Heart right ventricle (tissue), 16 donors: ENCODE data around the gene C10orf62. TPM values are rescaled to one million over a fixed set of nuclear protein-coding genes. Genes with fewer than 3 reads are reported as not detected.
"Not testable (repeated sequence)": the region's sequence is repeated elsewhere in the genome, so short reads cannot be mapped to it uniquely, and the experiment has no call there.

Source experiments
- ATAC-seq, 8 donors: fragments of 200-7000 bp; cut with Tn5 transposase; one replicate each; pipeline ENCODE4 v1.9.1; 2020; ENCODE audit warnings: mild to moderate bottlenecking in 8 of 8, moderate library complexity in 8 of 8, moderate number of reproducible peaks in 1 of 8
- DNase-seq, 2 donors: peaks; one replicate each; pipeline ENCODE4 v3.0.0-alpha.2; 2020
- H3K27ac ChIP-seq, 10 donors: fragments of 200-600 bp; sonication (generic) in 2 of 10; one replicate each; pipeline versions ENCODE4 v1.5.0 to v1.8.0; 2020 to 2022; ENCODE audit warnings: mild to moderate bottlenecking in 3 of 10
- H3K27me3 ChIP-seq, 7 donors: fragments of 200-600 bp; one replicate each; pipeline ENCODE4 v1.8.0; 2021 to 2022; ENCODE audit warnings: mild to moderate bottlenecking in 2 of 7
- H3K36me3 ChIP-seq, 9 donors: fragments of 200-600 bp; sonication (generic) in 1 of 9; one replicate each; pipeline versions ENCODE4 v1.5.0 to v1.8.0; 2020 to 2022; ENCODE audit warnings: mild to moderate bottlenecking in 2 of 9
- H3K4me1 ChIP-seq, 9 donors: fragments of 200-600 bp; sonication (generic) in 1 of 9; one replicate each; pipeline versions ENCODE4 v1.5.0 to v1.8.0; 2020 to 2022; ENCODE audit warnings: mild to moderate bottlenecking in 4 of 9
- H3K4me3 ChIP-seq, 10 donors: fragments of 200-600 bp; sonication (generic) in 2 of 10; one replicate each; pipeline versions ENCODE4 v1.5.0 to v1.8.0; 2020 to 2022; ENCODE audit warnings: mild to moderate bottlenecking in 7 of 10, moderate library complexity in 2 of 10
- H3K9me3 ChIP-seq, 11 donors: fragments of 200-600 bp in 10 of 11; sonication (generic) in 2 of 11; one replicate each; pipeline versions ENCODE4 v1.5.0 to v1.8.0; 2013 to 2022; ENCODE audit warnings: mild to moderate bottlenecking in 2 of 11, control low read depth in 1 of 11, moderate library complexity in 1 of 11
- CTCF ChIP-seq, 9 donors: fragments of 200-600 bp; sonication (generic) in 2 of 9; IDR thresholded peaks; one replicate each; pipeline versions ENCODE4 v1.5.0 to v1.8.0; 2021 to 2022; ENCODE audit warnings: antibody characterized with exemption in 9 of 9, mild to moderate bottlenecking in 5 of 9, moderate library complexity in 1 of 9
- WGBS, 2 donors: extraction: QIAGEN DNeasy Blood & Tissue Kit; methylation state at CpG; one replicate each; pipeline ENCODE4 v1.1.7; 2013; ENCODE audit warnings: inconsistent platforms in 1 of 2; 5-methylcytosine and 5-hydroxymethylcytosine counted together
- intact Hi-C, 10 donors: fragments of 100-400 bp; cut with DNase I; formaldehyde crosslinking; loops; one replicate each; pipeline versions ENCODE4 v1.11.1 to v1.14.2; 2022
- polyA plus RNA-seq, 2 donors: library from polyadenylated mRNA; stranded (reverse); fragments of 200-250 nt; gene quantifications; one replicate each; pipeline ENCODE4 v1.2.3, GENCODE V29; 2013
- total RNA-seq, 10 donors: library from RNA; stranded (reverse); fragmentation: NEBNext Ultra II Directional in 3 of 10; extraction: Animal tissue kit (Norgen Biotek cat#: 25700) in 3 of 10; gene quantifications; one replicate each; pipeline versions ENCODE4 v1.2.1 to v1.2.4, GENCODE V29; 2021 to 2023
- donor health status: Arrhythmogenic right ventricular cardiomyopathy.
- donor health status: ischemic (EF 13 %, LVEDD 7.1; RV severe dilation, severe dysfunction).
- donor health status: healthy with polysubstance abuse.
- donor health status: DM: no; HTN: yes; CAD: no.
- donor health status: DM: no; HTN: no; CAD: no.
- donor health status: ischemic (EF 25% LVEDD 6.9; RV normal size, moderate dysfunction).
- donor health status: ischemic (EF 25% LVEDD 5.7; RV mildly dilated, moderate dysfunction).
- donor health status: healthy.
- donor health status: DM: yes; HTN: yes; CAD: no.
- donor health status: Ischemic cardiomyopathy.
- donor health status: ischemic (EF 35%, LVEDD 5.7; RV mildly dilated, moderate dysfunction).
- donor health status: nonischemic (EF 11% LVEDD 7.7; RV severe dilation, severe dysfunction).
- donor health status: DM: yes; HTN: yes; CAD: no.
- donor health status: PGD.
- donor health status: ischemic (EF 29% LVEDD 5.4; RV normal size, mild dysfunction).
- donor health status: nonischemic (EF 23%, LVEDD 6.1; RV moderate dilation, normal function).

C10orf62 gene
- total and polyA plus RNA-seq, 12 donors: 0.20 to 2.4 (median 1.1) TPM; not detected in 2

GRCh38 chr10:97573021-97573420 is 16.5 kb upstream of the C10orf62 start:
- 92 to 100% methylated on average over 2 of the region's 2 CpGs for WGBS, 2 donors
- Histone ChIP-seq H3K4me3 (peak overlapping the region in 5 of 10 donors; percentile 2 to 26 (median 16)), H3K27me3 (no peaks in the 10 kb centered on the region), H3K27ac (peak overlapping the region; percentile 54 to 95 (median 80)), H3K4me1 (peaks cover 4 to 57% (median 35%) of the 10 kb centered on the region in 9 donors), H3K36me3 (peaks cover 0 to 41% (median 16%) of the 10 kb centered on the region in 9 donors), H3K9me3 (no peaks in the 10 kb centered on the region)
- TF ChIP-seq CTCF (IDR thresholded peaks at IDR 0.05): no peak
- DNase-seq: no peak
- intact Hi-C loops: loop anchor here in 4 of 10 donors (2.0 to 5.0 kb wide), 2 partner anchors 39 to 40 kb away; no protein-coding TSS in a partner anchor
- peak in 6 of 8 donors; percentile 8 to 34 (median 23) for ATAC-seq

- intact Hi-C loops: loop anchor here in 5 of 10 donors (2.0 to 5.0 kb wide), 3 partner anchors 35 to 39 kb away; no protein-coding TSS in a partner anchor
- peak overlapping the region in 2 of 10 donors; percentile 17 to 26 for H3K4me3 ChIP-seq
- no peaks in the 10 kb centered on the region for H3K9me3 ChIP-seq
These were observed 15.8 kb upstream of the C10orf62 start for GRCh38 chr10:97573672-97574071.

GRCh38 chr10:97574374-97575126 is 15.0 kb upstream of the C10orf62 start:
- Histone ChIP-seq H3K9me3 (no peaks in the 10 kb centered on the region), H3K36me3 (peaks cover 0 to 25% (median 8%) of the 10 kb centered on the region in 9 donors), H3K27ac (peak overlapping the region; percentile 0 to 95 (median 85)), H3K4me3 (peak overlapping the region in 2 of 10 donors; percentile 17 to 26), H3K27me3 (no peaks in the 10 kb centered on the region), H3K4me1 (peaks cover 4 to 57% (median 35%) of the 10 kb centered on the region in 9 donors)
- no peak for TF ChIP-seq CTCF (IDR thresholded peaks at IDR 0.05)
- 41 to 52% methylated on average over 4 of the region's 4 CpGs for WGBS, 2 donors
- DNase-seq (peak; percentile 37 to 81), ATAC-seq (peak; percentile 32 to 82 (median 77))
- intact Hi-C loops: loop anchor here in 4 of 10 donors (2.0 to 5.0 kb wide), 2 partner anchors 34 to 38 kb away; no protein-coding TSS in a partner anchor

More at GRCh38 chr10:97573672-97574071, 15.8 kb upstream of the C10orf62 start:
- Histone ChIP-seq H3K27me3 (no peaks in the 10 kb centered on the region), H3K27ac (peak overlapping the region in 9 of 10 donors; percentile 65 to 95 (median 85)), H3K36me3 (peaks cover 0 to 34% (median 16%) of the 10 kb centered on the region in 9 donors), H3K4me1 (peaks cover 4 to 57% (median 35%) of the 10 kb centered on the region in 9 donors)
- 64 to 70% methylated on average over 2 of the region's 2 CpGs for WGBS, 2 donors
- DNase-seq (no peak), ATAC-seq (no peak)
- TF ChIP-seq CTCF (IDR thresholded peaks at IDR 0.05): no peak

GRCh38 chr10:97575127-97575668 is 14.3 kb upstream of the C10orf62 start:
- peak in 1 of 8 donors; percentile 1 for ATAC-seq
- intact Hi-C loops: loop anchor here in 1 of 10 donors (2.0 kb wide), 1 partner anchor 34 kb away; no protein-coding TSS in a partner anchor
- Histone ChIP-seq H3K36me3 (peaks cover 0 to 19% (median 6%) of the 10 kb centered on the region in 9 donors), H3K9me3 (no peaks in the 10 kb centered on the region), H3K27ac (peak overlapping the region; percentile 0 to 95 (median 85)), H3K4me3 (no peak overlapping the region), H3K4me1 (peaks cover 4 to 57% (median 35%) of the 10 kb centered on the region in 9 donors), H3K27me3 (no peaks in the 10 kb centered on the region)
- TF ChIP-seq CTCF (IDR thresholded peaks at IDR 0.05): no peak
- WGBS, 2 donors: 89 to 91% methylated on average over 6 of the region's 6 CpGs
- DNase-seq: no peak

GRCh38 chr10:97576487-97576886 is 13.0 kb upstream of the C10orf62 start:
- Histone ChIP-seq H3K27ac (peak overlapping the region in 7 of 10 donors; percentile 1 to 95 (median 87)), H3K4me1 (peaks cover 4 to 46% (median 25%) of the 10 kb centered on the region in 9 donors)
- intact Hi-C loops, DNase-seq, ATAC-seq, H3K4me3 ChIP-seq, H3K9me3 ChIP-seq, H3K36me3 ChIP-seq, H3K27me3 ChIP-seq: not testable (repeated sequence)
- WGBS, 2 donors: 59 to 78% methylated on average over 5 of the region's 5 CpGs
